Upper lobe of left lung (tissue), 6 donors: ENCODE data around the gene ST14. TPM values are rescaled to one million over a fixed set of nuclear protein-coding genes. Genes with fewer than 3 reads are reported as not detected.

Experiments used
- ATAC-seq, 2 donors: fragments of 200-7000 bp; cut with Tn5 transposase; one replicate each; pipeline ENCODE4 v1.9.1; 2022; ENCODE audit warnings: mild to moderate bottlenecking in 2 of 2, moderate library complexity in 2 of 2; ENCODE audit not compliant: low FRiP score in 2 of 2
- DNase-seq, 2 donors: peaks; one replicate each; pipeline ENCODE4 v3.0.0-alpha.2; 2019 to 2020
- H3K27ac ChIP-seq, 4 donors: fragments of 200-600 bp; sonication (generic); one replicate each; pipeline ENCODE4 v1.5.1; 2016 to 2019
- H3K27me3 ChIP-seq, 4 donors: fragments of 200-600 bp; sonication (generic); one replicate each; pipeline ENCODE4 v1.5.1; 2017 to 2019
- H3K36me3 ChIP-seq, 4 donors: fragments of 200-600 bp; sonication (generic); one replicate each; pipeline ENCODE4 v1.5.1; 2016 to 2019
- H3K4me1 ChIP-seq, 4 donors: fragments of 200-600 bp; sonication (generic); one replicate each; pipeline ENCODE4 v1.5.1; 2018 to 2019
- H3K4me3 ChIP-seq, 4 donors: fragments of 200-600 bp; sonication (generic); one replicate each; pipeline ENCODE4 v1.5.1; 2017 to 2019; ENCODE audit warnings: mild to moderate bottlenecking in 2 of 4, moderate library complexity in 1 of 4
- H3K9me3 ChIP-seq, 4 donors: fragments of 200-600 bp; sonication (generic); one replicate each; pipeline ENCODE4 v1.5.1; 2018 to 2019
- EP300 ChIP-seq, 4 donors: sonication (generic); formaldehyde crosslinking; IDR thresholded peaks; one replicate each; pipeline ENCODE4 v1.5.1; 2017; ENCODE audit warnings: antibody characterized with exemption in 4 of 4, control low read depth in 2 of 4
- POLR2A ChIP-seq, 4 donors: fragments of 450-650 bp; IDR thresholded peaks; one replicate each; pipeline ENCODE4 v1.5.1; 2016 to 2017; ENCODE audit warnings: antibody characterized with exemption in 4 of 4, mild to moderate bottlenecking in 2 of 4
- POLR2AphosphoS5 ChIP-seq, 2 donors: sonication (generic); formaldehyde crosslinking; IDR thresholded peaks; one replicate each; pipeline ENCODE4 v1.5.1; 2017; ENCODE audit warnings: antibody characterized with exemption in 2 of 2
- WGBS, 2 donors: methylation state at CpG; one replicate each; pipeline ENCODE4 v1.1.5; 2017 to 2018; 5-methylcytosine and 5-hydroxymethylcytosine counted together
- total RNA-seq, 6 donors: library from RNA; depleted of rRNA in 4 of 6; stranded (reverse); fragments of >200 nt in 4 of 6; gene quantifications; one replicate each; pipeline versions ENCODE4 v1.1.0 to v1.2.1, GENCODE V29; 2016 to 2021
- TF ChIP-seq, protein P1 (sequence below), 6 experiments: fragments of 450-650 bp in 4 of 6; fragments of 200-600 bp in 2 of 6; sonication (generic) in 2 of 6; IDR thresholded peaks; one replicate each; pipeline ENCODE4 v1.5.1; 2016 to 2019; ENCODE audit warnings: antibody characterized with exemption in 6 of 6
- donor health status: DM: no; HTN: no; CAD: no; lungs with moderate emphysema.
- donor health status: DM: no; HTN: yes; CAD: no; lungs with severe emphysema.

ST14 gene
- total RNA-seq, 6 donors from 2014 or later, result 49.2 to 105 (median 72.1) TPM

DNA sequence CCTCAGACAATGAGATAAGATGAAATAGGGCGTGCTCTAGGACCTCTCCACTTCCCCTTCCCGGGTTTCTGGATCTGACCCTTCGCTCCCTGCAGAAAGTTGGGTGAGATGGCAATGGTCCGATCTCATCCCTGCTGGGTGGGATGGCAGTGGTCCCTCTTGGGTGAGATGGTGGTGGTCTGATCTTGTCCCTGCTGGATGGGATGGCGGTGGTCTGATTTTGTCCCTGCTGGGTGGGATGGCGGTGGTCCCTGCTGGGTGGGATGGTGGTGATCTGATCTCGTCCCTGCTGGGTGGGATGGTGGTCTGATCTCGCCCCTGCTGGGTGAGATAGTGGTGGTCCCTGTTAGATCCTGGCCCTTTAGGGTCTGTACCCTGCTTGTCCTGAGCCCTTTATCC is 21.3 kb downstream of the ST14 start:
- Histone ChIP-seq H3K36me3 (no peaks in the 10 kb centered on the region), H3K4me1 (peaks cover 17 to 44% (median 41%) of the 10 kb centered on the region in 4 donors), H3K27me3 (no peaks in the 10 kb centered on the region), H3K27ac (peak overlapping the region; percentile 46 to 74 (median 66)), H3K4me3 (no peak overlapping the region), H3K9me3 (no peaks in the 10 kb centered on the region)
- WGBS, 2 donors, result 71 to 72% methylated on average over 8 of the region's 8 CpGs
- ATAC-seq (peak; percentile 24 to 50), DNase-seq (no peak)
- no peak for TF ChIP-seq POLR2AphosphoS5 (IDR thresholded peaks at IDR 0.05)
- TF ChIP-seq POLR2A (IDR thresholded peaks at IDR 0.05), result no peak
- no peak for TF ChIP-seq EP300 (IDR thresholded peaks at IDR 0.05)
- TF ChIP-seq, protein P1, sequence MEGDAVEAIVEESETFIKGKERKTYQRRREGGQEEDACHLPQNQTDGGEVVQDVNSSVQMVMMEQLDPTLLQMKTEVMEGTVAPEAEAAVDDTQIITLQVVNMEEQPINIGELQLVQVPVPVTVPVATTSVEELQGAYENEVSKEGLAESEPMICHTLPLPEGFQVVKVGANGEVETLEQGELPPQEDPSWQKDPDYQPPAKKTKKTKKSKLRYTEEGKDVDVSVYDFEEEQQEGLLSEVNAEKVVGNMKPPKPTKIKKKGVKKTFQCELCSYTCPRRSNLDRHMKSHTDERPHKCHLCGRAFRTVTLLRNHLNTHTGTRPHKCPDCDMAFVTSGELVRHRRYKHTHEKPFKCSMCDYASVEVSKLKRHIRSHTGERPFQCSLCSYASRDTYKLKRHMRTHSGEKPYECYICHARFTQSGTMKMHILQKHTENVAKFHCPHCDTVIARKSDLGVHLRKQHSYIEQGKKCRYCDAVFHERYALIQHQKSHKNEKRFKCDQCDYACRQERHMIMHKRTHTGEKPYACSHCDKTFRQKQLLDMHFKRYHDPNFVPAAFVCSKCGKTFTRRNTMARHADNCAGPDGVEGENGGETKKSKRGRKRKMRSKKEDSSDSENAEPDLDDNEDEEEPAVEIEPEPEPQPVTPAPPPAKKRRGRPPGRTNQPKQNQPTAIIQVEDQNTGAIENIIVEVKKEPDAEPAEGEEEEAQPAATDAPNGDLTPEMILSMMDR (IDR thresholded peaks at IDR 0.05), result no peak

DNA sequence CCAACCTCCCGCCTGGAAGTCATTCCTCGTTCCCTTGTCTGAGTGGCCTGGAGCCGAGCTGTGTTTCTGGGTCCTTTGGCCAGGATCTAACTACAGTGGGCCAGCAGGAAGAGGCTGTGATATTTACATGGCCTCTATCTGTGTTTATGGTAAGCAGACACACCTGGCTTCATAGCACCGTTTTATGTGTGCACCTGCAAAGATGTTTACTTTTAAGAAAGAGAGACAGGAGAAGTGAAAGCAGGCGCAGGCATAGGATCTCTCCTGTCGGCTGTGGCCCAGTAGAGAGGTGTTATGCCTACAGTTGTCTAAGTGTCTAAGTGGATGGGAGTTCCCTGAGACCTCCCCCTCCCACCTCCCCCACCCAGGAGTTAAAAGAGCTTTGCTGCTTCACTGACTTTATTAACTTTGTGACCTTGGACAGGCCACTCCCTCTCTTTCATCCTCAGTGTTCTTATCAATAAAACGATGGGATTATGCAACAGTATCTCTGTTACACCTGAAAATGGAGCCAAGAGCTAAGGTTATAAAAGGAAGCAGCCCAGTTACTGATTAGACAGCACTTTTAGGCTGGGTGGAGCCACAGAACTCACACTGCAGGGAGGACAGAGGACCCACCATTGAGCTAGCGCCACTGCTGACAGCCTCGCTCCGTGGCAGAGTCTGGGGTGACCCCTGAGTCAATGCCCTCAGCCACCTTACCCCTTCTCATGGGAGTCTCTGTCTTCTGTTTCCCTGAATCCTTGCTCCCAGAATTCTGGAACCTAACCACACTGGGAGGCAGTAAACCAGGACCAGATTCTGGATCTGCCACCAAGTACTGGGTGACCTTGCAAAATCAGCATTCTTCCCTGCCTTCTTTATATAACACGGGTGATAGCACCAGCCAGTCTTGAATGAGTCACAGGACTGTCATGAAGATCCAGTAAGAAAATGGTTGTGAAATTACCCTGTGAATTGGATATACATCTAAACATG is 22.0 kb downstream of the ST14 start:
- H3K27ac ChIP-seq, result peak overlapping the region; percentile 46 to 74 (median 66)

DNA sequence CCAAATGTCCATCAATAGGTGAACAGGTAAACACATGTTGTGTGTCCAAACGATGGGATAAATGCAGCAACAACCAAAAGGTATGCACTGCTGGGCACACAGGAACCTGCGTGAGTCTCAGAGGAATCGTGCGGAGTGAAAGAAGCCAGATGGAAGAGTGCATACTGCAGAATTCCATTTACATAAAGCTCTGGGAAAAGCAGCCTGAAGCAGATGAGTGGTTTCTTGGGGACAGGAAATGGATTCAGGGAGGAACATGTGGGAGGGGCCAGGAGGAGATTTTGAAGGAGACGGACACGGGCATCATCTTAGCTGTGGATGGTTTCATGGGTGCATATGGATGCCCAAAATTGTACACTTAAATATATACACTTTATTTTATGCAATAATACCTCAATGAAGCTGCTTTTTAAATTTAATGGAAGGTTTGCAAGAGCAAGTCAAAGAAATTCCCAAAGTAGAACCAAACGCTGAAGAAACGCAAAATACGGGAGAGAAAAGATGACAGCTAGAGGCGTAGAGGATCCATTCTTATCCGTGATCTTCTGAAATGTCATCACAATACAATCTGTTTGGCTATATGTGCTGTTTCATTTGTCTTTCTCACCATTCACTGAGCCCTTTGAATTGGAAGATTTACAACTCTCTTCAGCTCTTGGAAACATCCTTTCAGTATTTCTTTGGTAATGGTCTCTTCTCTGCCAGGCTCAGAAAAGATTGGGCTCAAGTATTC is 24.5 kb downstream of the ST14 start:
- no peak for ATAC-seq
- DNase-seq, result no peak
- WGBS, 2 donors, result 73 to 77% methylated on average over 11 of the region's 11 CpGs

More for the DNA sequence above, 22.0 kb downstream of the ST14 start:
- Histone ChIP-seq H3K27me3 (no peaks in the 10 kb centered on the region), H3K4me1 (peaks cover 17 to 44% (median 41%) of the 10 kb centered on the region in 4 donors), H3K4me3 (no peak overlapping the region), H3K36me3 (no peaks in the 10 kb centered on the region), H3K9me3 (no peaks in the 10 kb centered on the region)
- DNase-seq (peak in 1 of 2 donors; percentile 63), ATAC-seq (peak; percentile 53 to 75)
- no peak for TF ChIP-seq POLR2AphosphoS5 (IDR thresholded peaks at IDR 0.05)
- TF ChIP-seq POLR2A (IDR thresholded peaks at IDR 0.05), result peak in 1 of 4 donors; percentile 16
- TF ChIP-seq EP300 (IDR thresholded peaks at IDR 0.05), result no peak
- TF ChIP-seq, protein P1 (IDR thresholded peaks at IDR 0.05), result no peak
- WGBS, 2 donors, result 50 to 59% methylated on average over 11 of the region's 11 CpGs

DNA sequence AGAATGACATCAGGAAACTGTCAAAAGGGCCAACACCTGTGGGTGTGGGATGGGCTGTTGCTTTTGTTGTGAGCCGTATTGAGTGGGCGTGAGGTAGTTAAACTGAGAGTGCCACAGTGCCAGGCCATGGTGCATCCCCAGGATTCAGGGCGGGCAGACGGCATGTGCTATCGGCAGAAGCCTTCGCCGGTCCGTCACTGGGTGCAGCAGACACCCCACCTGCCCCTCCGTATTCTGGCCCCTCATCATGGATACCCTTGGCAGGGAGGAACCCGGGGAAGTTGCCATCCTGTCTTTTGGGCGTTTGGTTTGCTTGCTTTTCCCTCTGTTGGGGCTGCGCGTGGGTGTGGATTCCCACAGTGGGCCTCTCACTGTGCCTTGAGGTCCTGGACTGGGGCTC is 27.5 kb downstream of the ST14 start:
- peaks cover 0 to 5% (median 2%) of the 10 kb centered on the region in 4 donors for H3K36me3 ChIP-seq
- H3K27me3 ChIP-seq, result no peaks in the 10 kb centered on the region
- H3K4me1 ChIP-seq, result peaks cover 0 to 4% (median 4%) of the 10 kb centered on the region in 4 donors
- no peak overlapping the region for H3K4me3 ChIP-seq
- DNase-seq, result no peak
- 95 to 97% methylated on average over 11 to 13 of the region's 13 CpGs for WGBS, 2 donors
- H3K27ac ChIP-seq, result no peak overlapping the region
- no peaks in the 10 kb centered on the region for H3K9me3 ChIP-seq
- no peak for ATAC-seq
- TF ChIP-seq, protein P1 (IDR thresholded peaks at IDR 0.05), result no peak
- no peak for TF ChIP-seq POLR2AphosphoS5 (IDR thresholded peaks at IDR 0.05)

More for the DNA sequence above, 24.5 kb downstream of the ST14 start:
- H3K9me3 ChIP-seq, result no peaks in the 10 kb centered on the region
- H3K4me1 ChIP-seq, result peaks cover 11 to 34% (median 34%) of the 10 kb centered on the region in 4 donors
- no peak overlapping the region for H3K4me3 ChIP-seq
- no peaks in the 10 kb centered on the region for H3K36me3 ChIP-seq
- no peaks in the 10 kb centered on the region for H3K27me3 ChIP-seq
- no peak overlapping the region for H3K27ac ChIP-seq
- TF ChIP-seq, protein P1 (IDR thresholded peaks at IDR 0.05), result no peak
- TF ChIP-seq EP300 (IDR thresholded peaks at IDR 0.05) (no peak), POLR2AphosphoS5 (IDR thresholded peaks at IDR 0.05) (no peak), POLR2A (IDR thresholded peaks at IDR 0.05) (no peak)
